Smooth muscle cell (in vitro differentiated cells): ENCODE measurements around the gene EGFR. TPM values are rescaled to one million over a fixed set of nuclear protein-coding genes. Genes with fewer than 3 reads are reported as not detected.

Source experiments
- DNase-seq: peaks from one replicate; lab custom pipeline; 2025; ENCODE audit not compliant: unreplicated experiment; lab: John Stamatoyannopoulos, UW
- H2AFZ ChIP-seq: fragments of 200-600 bp; sonication (generic); 2 replicates; pipeline ENCODE4 v1.6.0; 2016; ENCODE audit warnings: antibody characterized with exemption, low read depth, mild to moderate bottlenecking
- H3F3A ChIP-seq: fragments of 200-600 bp; sonication (generic); 2 replicates; pipeline ENCODE4 v1.6.0; 2017; ENCODE audit warnings: antibody characterized with exemption, low read depth
- H3K27ac ChIP-seq: fragments of 200-600 bp; sonication (generic); 2 replicates; pipeline ENCODE4 v1.5.1; 2016; ENCODE audit warnings: low read depth, mild to moderate bottlenecking
- H3K27me3 ChIP-seq: fragments of 200-600 bp; sonication (generic); 2 replicates; pipeline ENCODE4 v1.6.1; 2016; ENCODE audit warnings: low read depth, mild to moderate bottlenecking
- H3K36me3 ChIP-seq: fragments of 200-600 bp; sonication (generic); 2 replicates; pipeline ENCODE4 v1.5.1; 2016; ENCODE audit warnings: low read depth
- H3K4me1 ChIP-seq: fragments of 200-600 bp; sonication (generic); 2 replicates; pipeline ENCODE4 v1.5.1; 2016; ENCODE audit warnings: low read depth
- H3K4me2 ChIP-seq: fragments of 200-600 bp; sonication (generic); 2 replicates; pipeline ENCODE4 v1.6.0; 2016; ENCODE audit warnings: mild to moderate bottlenecking
- H3K4me3 ChIP-seq: fragments of 200-600 bp; sonication (generic); 2 replicates; pipeline ENCODE4 v1.5.1; 2016; ENCODE audit warnings: mild to moderate bottlenecking
- H3K79me2 ChIP-seq: fragments of 200-600 bp; sonication (generic); 2 replicates; pipeline ENCODE4 v1.6.0; 2016; ENCODE audit warnings: low read depth, mild to moderate bottlenecking
- H3K9ac ChIP-seq: fragments of 200-600 bp; sonication (generic); 2 replicates; pipeline ENCODE4 v1.6.0; 2016; ENCODE audit warnings: low read depth
- H3K9me3 ChIP-seq: fragments of 200-600 bp; sonication (generic); replicated peaks from 2 replicates; pipeline ENCODE4 v1.5.1; 2016; ENCODE audit warnings: low read depth
- H4K20me1 ChIP-seq: fragments of 200-600 bp; sonication (generic); 2 replicates; pipeline ENCODE4 v1.6.0; 2016; ENCODE audit warnings: low read depth
- CTCF ChIP-seq: fragments of 200-600 bp; sonication (generic); IDR thresholded peaks from 2 replicates; pipeline ENCODE4 v1.5.1; 2017; ENCODE audit warnings: borderline replicate concordance, mild to moderate bottlenecking, antibody characterized with exemption; ENCODE audit not compliant: insufficient read depth, poor library complexity, severe bottlenecking
- WGBS: methylation state at CpG from one replicate; pipeline ENCODE4 v1.1.7; 2016; ENCODE audit warnings: low lambda C conversion rate; 5-methylcytosine and 5-hydroxymethylcytosine counted together
- polyA plus RNA-seq: library from polyadenylated mRNA; unstranded; fragments of >200 nt; fragmentation: Nextera tagmentation; extraction: Ambion mirVana; gene quantifications from 2 replicates; pipeline ENCODE4 v1.2.1, GENCODE V29; 2016
- total RNA-seq: library from RNA; depleted of rRNA; stranded (reverse); fragments of >200 nt; gene quantifications from 2 replicates; pipeline ENCODE4 v1.2.3, GENCODE V29; 2014

Gene EGFR
- total and polyA plus RNA-seq, 2 experiments from 2014 or later = 9.0 to 31.1 TPM

- no peak overlapping the region for H3K27ac ChIP-seq
- no peak overlapping the region for H2AFZ ChIP-seq
- H3K27me3 ChIP-seq = no peaks in the 10 kb centered on the region
- no peak overlapping the region for H3K9ac ChIP-seq
- no peaks in the 10 kb centered on the region for H3F3A ChIP-seq
- H3K4me1 ChIP-seq = no peaks in the 10 kb centered on the region
- no peaks in the 10 kb centered on the region for H3K79me2 ChIP-seq
- H3K4me3 ChIP-seq = no peak overlapping the region
- no peak for TF ChIP-seq CTCF
- H4K20me1 ChIP-seq = no peaks in the 10 kb centered on the region
- H3K9me3 ChIP-seq = no peaks in the 10 kb centered on the region
- WGBS = 100% methylated on average over 1 of the region's 1 CpG
- peaks cover 8% of the 10 kb centered on the region for H3K36me3 ChIP-seq
- H3K4me2 ChIP-seq = no peak overlapping the region
- no peak for DNase-seq
Observed at GRCh38 chr7:55149001-55149400, 130.2 kb downstream of the EGFR start.

- H4K20me1 ChIP-seq = no peaks in the 10 kb centered on the region
- H3K79me2 ChIP-seq = no peaks in the 10 kb centered on the region
- no peaks in the 10 kb centered on the region for H3K4me1 ChIP-seq
- no peak overlapping the region for H3K4me2 ChIP-seq
- H3K36me3 ChIP-seq = peaks cover 8% of the 10 kb centered on the region
- H3K27me3 ChIP-seq = no peaks in the 10 kb centered on the region
- no peaks in the 10 kb centered on the region for H3F3A ChIP-seq
- no peak overlapping the region for H3K9ac ChIP-seq
- 98% methylated on average over 13 of the region's 13 CpGs for WGBS
- no peak overlapping the region for H3K27ac ChIP-seq
- TF ChIP-seq CTCF = no peak
- H3K4me3 ChIP-seq = no peak overlapping the region
- no peaks in the 10 kb centered on the region for H3K9me3 ChIP-seq
- DNase-seq = no peak
- H2AFZ ChIP-seq = no peak overlapping the region
Observed at GRCh38 chr7:55150166-55150565, 131.3 kb downstream of the EGFR start.

- Histone ChIP-seq H3K36me3 (peaks cover 8% of the 10 kb centered on the region), H3F3A (no peaks in the 10 kb centered on the region), H3K9me3 (no peaks in the 10 kb centered on the region), H2AFZ (no peak overlapping the region), H3K27me3 (no peaks in the 10 kb centered on the region), H4K20me1 (no peaks in the 10 kb centered on the region), H3K4me2 (no peak overlapping the region), H3K9ac (no peak overlapping the region), H3K4me1 (no peaks in the 10 kb centered on the region), H3K4me3 (no peak overlapping the region), H3K27ac (no peak overlapping the region), H3K79me2 (no peaks in the 10 kb centered on the region)
- WGBS = 88% methylated on average over 8 of the region's 8 CpGs
- DNase-seq = no peak
- no peak for TF ChIP-seq CTCF
Observed at GRCh38 chr7:55150709-55151451, 132.1 kb downstream of the EGFR start.

- WGBS = 90% methylated on average over 6 of the region's 6 CpGs
- H3F3A ChIP-seq = no peaks in the 10 kb centered on the region
- H2AFZ ChIP-seq = no peak overlapping the region
Observed at GRCh38 chr7:55152516-55152915, 133.7 kb downstream of the EGFR start.

More at GRCh38 chr7:55152516-55152915, 133.7 kb downstream of the EGFR start:
- Histone ChIP-seq H3K27ac (no peak overlapping the region), H3K4me3 (no peak overlapping the region), H3K4me2 (no peak overlapping the region), H3K9ac (no peak overlapping the region), H3K4me1 (peaks cover 8% of the 10 kb centered on the region), H3K27me3 (no peaks in the 10 kb centered on the region), H4K20me1 (no peaks in the 10 kb centered on the region), H3K36me3 (peaks cover 7% of the 10 kb centered on the region), H3K9me3 (no peaks in the 10 kb centered on the region), H3K79me2 (no peaks in the 10 kb centered on the region)
- no peak for DNase-seq
- no peak for TF ChIP-seq CTCF
